DOHH2 (cell line): ENCODE measurements around the gene WWOX.

Experiments used
- H3F3A ChIP-seq: fragments of 200-600 bp; sonication (generic), shearing (Covaris generic); 2 replicates; pipeline ENCODE4 v1.6.0; 2016; ENCODE audit warnings: antibody characterized with exemption, mild to moderate bottlenecking; ENCODE audit not compliant: control insufficient read depth, insufficient read depth
- H3K27ac ChIP-seq: fragments of 200-600 bp; sonication (generic); 2 replicates; pipeline ENCODE4 v1.5.1; 2014; ENCODE audit warnings: low read depth, mild to moderate bottlenecking, low read length, moderate library complexity
- H3K27me3 ChIP-seq: fragments of 200-600 bp; sonication (generic); 2 replicates; pipeline ENCODE4 v1.6.1; 2014; ENCODE audit warnings: mild to moderate bottlenecking, low read length, mixed read lengths; ENCODE audit not compliant: control insufficient read depth
- H3K36me3 ChIP-seq: fragments of 200-600 bp; sonication (generic); 2 replicates; pipeline ENCODE4 v1.6.1; 2014; ENCODE audit warnings: mild to moderate bottlenecking, low read length, moderate library complexity, mixed read lengths; ENCODE audit not compliant: control insufficient read depth
- H3K4me1 ChIP-seq: fragments of 200-600 bp; sonication (generic); 2 replicates; pipeline ENCODE4 v1.6.1; 2014; ENCODE audit warnings: mild to moderate bottlenecking, low read length, mixed read lengths; ENCODE audit not compliant: control insufficient read depth
- H3K4me2 ChIP-seq: fragments of 200-600 bp; sonication (generic); 2 replicates; pipeline ENCODE4 v1.6.0; 2014; ENCODE audit warnings: mild to moderate bottlenecking, low read length, moderate library complexity
- H3K4me3 ChIP-seq: fragments of 200-600 bp; sonication (generic); 2 replicates; pipeline ENCODE4 v1.5.1; 2014; ENCODE audit warnings: mild to moderate bottlenecking, low read length, mixed read lengths
- H3K79me2 ChIP-seq: fragments of 200-600 bp; sonication (generic); 2 replicates; pipeline ENCODE4 v1.6.1; 2014; ENCODE audit warnings: mild to moderate bottlenecking, low read length, mixed read lengths; ENCODE audit not compliant: control insufficient read depth
- H3K9me2 ChIP-seq: fragments of 200-600 bp; sonication (generic); replicated peaks from 2 replicates; pipeline ENCODE4 v1.6.1; 2014; ENCODE audit warnings: mild to moderate bottlenecking, low read length, mixed read lengths; ENCODE audit not compliant: control insufficient read depth
- H3K9me3 ChIP-seq: fragments of 200-600 bp; sonication (generic); 2 replicates; pipeline ENCODE4 v1.6.1; 2014; ENCODE audit warnings: antibody characterized with exemption, low read length, mixed read lengths; ENCODE audit not compliant: control insufficient read depth, insufficient read depth
- H4K20me1 ChIP-seq: fragments of 200-600 bp; sonication (generic); 2 replicates; pipeline ENCODE4 v1.6.0; 2014; ENCODE audit warnings: low read depth, mild to moderate bottlenecking, antibody characterized with exemption, low read length, moderate library complexity; ENCODE audit not compliant: control insufficient read depth, insufficient read depth
- EZH2phosphoT487 ChIP-seq: fragments of 200-600 bp; sonication (generic); IDR thresholded peaks from 2 replicates; pipeline ENCODE4 v1.6.1; 2017; ENCODE audit warnings: borderline replicate concordance, mild to moderate bottlenecking, antibody characterized with exemption, low read length, moderate library complexity, mixed read lengths
- TF ChIP-seq, protein P1 (sequence below): fragments of 200-600 bp; sonication (generic); IDR thresholded peaks from one replicate; pipeline ENCODE4 v1.5.1; 2014; ENCODE audit warnings: antibody characterized with exemption, mild to moderate bottlenecking, low read depth, low read length; ENCODE audit not compliant: poor library complexity, severe bottlenecking

The WWOX gene

DNA sequence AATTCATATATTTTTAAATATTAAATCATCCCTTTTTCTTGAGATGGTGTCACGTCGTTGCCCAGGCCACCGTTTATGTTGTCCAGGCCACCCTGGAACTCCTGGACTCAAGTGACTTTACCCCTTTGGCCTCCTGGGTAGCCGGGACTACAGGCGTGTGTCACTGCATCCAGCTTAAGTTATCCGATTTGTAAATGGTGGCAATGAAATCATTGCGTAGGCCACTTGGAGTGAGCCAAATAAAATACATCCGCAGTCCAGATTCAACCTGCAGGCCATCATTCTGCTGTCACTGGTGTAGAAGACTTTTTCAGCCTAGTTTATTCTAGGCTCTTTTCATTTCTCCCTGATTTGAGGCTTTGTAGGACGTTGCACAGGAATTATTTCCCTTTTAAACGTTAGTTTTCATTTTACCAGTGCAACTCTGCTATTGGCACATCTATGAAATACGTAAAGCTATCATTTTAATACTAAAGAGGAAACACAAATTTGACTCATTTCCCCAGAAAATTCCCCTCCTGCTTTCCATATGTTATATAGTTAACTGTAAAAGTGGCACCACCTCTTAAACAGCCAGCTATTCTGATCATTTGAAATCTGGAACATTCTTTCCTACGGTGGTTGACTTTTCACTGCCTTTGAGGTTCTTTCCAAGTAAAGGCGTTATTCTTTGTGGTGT lies 1051.3 kb downstream of the WWOX start:
- H3K4me1 ChIP-seq: no peaks in the 10 kb centered on the region
- TF ChIP-seq, protein P1, sequence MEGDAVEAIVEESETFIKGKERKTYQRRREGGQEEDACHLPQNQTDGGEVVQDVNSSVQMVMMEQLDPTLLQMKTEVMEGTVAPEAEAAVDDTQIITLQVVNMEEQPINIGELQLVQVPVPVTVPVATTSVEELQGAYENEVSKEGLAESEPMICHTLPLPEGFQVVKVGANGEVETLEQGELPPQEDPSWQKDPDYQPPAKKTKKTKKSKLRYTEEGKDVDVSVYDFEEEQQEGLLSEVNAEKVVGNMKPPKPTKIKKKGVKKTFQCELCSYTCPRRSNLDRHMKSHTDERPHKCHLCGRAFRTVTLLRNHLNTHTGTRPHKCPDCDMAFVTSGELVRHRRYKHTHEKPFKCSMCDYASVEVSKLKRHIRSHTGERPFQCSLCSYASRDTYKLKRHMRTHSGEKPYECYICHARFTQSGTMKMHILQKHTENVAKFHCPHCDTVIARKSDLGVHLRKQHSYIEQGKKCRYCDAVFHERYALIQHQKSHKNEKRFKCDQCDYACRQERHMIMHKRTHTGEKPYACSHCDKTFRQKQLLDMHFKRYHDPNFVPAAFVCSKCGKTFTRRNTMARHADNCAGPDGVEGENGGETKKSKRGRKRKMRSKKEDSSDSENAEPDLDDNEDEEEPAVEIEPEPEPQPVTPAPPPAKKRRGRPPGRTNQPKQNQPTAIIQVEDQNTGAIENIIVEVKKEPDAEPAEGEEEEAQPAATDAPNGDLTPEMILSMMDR: no peak
- TF ChIP-seq EZH2phosphoT487: no peak
- no peak overlapping the region for H3K4me3 ChIP-seq
- H3F3A ChIP-seq: no peaks in the 10 kb centered on the region
- no peaks in the 10 kb centered on the region for H3K9me2 ChIP-seq
- H3K9me3 ChIP-seq: no peaks in the 10 kb centered on the region
- no peaks in the 10 kb centered on the region for H3K79me2 ChIP-seq
- no peak overlapping the region for H3K4me2 ChIP-seq
- H3K27me3 ChIP-seq: no peaks in the 10 kb centered on the region
- no peaks in the 10 kb centered on the region for H4K20me1 ChIP-seq
- no peaks in the 10 kb centered on the region for H3K36me3 ChIP-seq
- no peak overlapping the region for H3K27ac ChIP-seq

DNA sequence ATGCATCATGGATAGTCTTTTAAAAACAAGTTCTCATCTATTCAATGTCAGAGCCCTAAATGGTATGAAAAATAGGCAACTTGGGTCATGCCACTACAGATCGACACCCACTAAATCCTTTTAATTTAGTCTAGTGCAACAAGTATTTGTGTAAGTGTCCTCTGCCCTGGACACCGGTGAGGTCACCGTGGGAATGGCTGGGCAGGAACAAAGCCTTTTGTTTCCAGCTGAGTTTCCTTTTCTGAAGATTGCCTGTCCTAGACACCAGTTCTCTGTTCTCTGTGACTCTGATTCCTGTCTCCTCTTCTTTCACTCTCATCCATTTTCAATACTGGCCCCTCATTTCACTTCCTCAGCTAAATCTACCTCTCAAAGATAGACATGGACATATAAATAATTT lies 1054.6 kb downstream of the WWOX start:
- no peaks in the 10 kb centered on the region for H3K4me1 ChIP-seq
- no peak overlapping the region for H3K4me2 ChIP-seq
- H3K27ac ChIP-seq: no peak overlapping the region
- no peaks in the 10 kb centered on the region for H3K79me2 ChIP-seq
- H3K27me3 ChIP-seq: no peaks in the 10 kb centered on the region
- H4K20me1 ChIP-seq: no peaks in the 10 kb centered on the region
- no peaks in the 10 kb centered on the region for H3K9me3 ChIP-seq
- no peaks in the 10 kb centered on the region for H3F3A ChIP-seq
- no peaks in the 10 kb centered on the region for H3K9me2 ChIP-seq
- H3K36me3 ChIP-seq: no peaks in the 10 kb centered on the region
- no peak overlapping the region for H3K4me3 ChIP-seq
- TF ChIP-seq EZH2phosphoT487: no peak
- TF ChIP-seq, protein P1: no peak

DNA sequence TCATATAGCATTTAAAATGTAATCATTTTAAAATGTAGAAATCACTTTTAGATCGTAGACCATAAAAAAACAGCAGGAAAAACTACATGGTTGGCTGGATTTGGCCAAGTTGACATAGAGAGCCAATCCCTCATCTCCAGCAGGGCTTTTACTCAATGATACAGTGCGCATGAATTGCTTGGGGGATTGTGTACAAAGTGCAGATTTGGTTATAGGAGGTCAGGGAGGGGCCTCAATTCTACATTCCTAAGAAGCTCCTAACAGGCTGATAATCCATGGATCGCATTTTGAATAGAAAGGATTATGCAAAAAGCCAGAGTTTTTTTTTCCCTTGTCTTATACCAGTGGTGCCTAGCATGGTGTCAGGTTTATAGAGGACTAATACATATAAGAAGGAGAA lies 1056.0 kb downstream of the WWOX start:
- no peaks in the 10 kb centered on the region for H4K20me1 ChIP-seq
- H3F3A ChIP-seq: no peaks in the 10 kb centered on the region
- TF ChIP-seq, protein P1: no peak
- TF ChIP-seq EZH2phosphoT487: no peak
- H3K4me1 ChIP-seq: no peaks in the 10 kb centered on the region
- H3K9me2 ChIP-seq: no peaks in the 10 kb centered on the region
- no peak overlapping the region for H3K4me3 ChIP-seq
- no peak overlapping the region for H3K27ac ChIP-seq
- H3K27me3 ChIP-seq: no peaks in the 10 kb centered on the region
- no peaks in the 10 kb centered on the region for H3K36me3 ChIP-seq
- H3K4me2 ChIP-seq: no peak overlapping the region
- H3K9me3 ChIP-seq: no peaks in the 10 kb centered on the region
- no peaks in the 10 kb centered on the region for H3K79me2 ChIP-seq
